Aorta (tissue), 5 donors: ENCODE results near the gene THOC6. TPM values are rescaled to one million over a fixed set of nuclear protein-coding genes. Genes with fewer than 3 reads are reported as not detected.

Experiments
- ATAC-seq: fragments of 200-7000 bp; cut with Tn5 transposase; one replicate; pipeline ENCODE4 v1.9.1; 2022; ENCODE audit warnings: moderate library complexity; ENCODE audit not compliant: low FRiP score
- DNase-seq, 2 donors: peaks; one replicate each; pipeline ENCODE4 v3.0.0-alpha.2; 2020
- H3K27ac ChIP-seq, 2 donors: one replicate each; pipeline ENCODE4 v1.5.1; 2013; ENCODE audit warnings: low read length in 2 of 2, mild to moderate bottlenecking in 2 of 2, moderate library complexity in 2 of 2, control low read depth in 1 of 2, inconsistent platforms in 1 of 2, low read depth in 1 of 2
- H3K27me3 ChIP-seq, 2 donors: one replicate each; pipeline ENCODE4 v1.6.1; 2013; ENCODE audit warnings: control low read depth in 1 of 2, low read length in 1 of 2, mild to moderate bottlenecking in 1 of 2, moderate library complexity in 1 of 2; ENCODE audit not compliant: insufficient read depth in 2 of 2, control insufficient read depth in 1 of 2
- H3K36me3 ChIP-seq, 2 donors: one replicate each; pipeline ENCODE4 v1.6.1; 2013; ENCODE audit warnings: control low read depth in 1 of 2, low read length in 1 of 2, mild to moderate bottlenecking in 1 of 2; ENCODE audit not compliant: insufficient read depth in 2 of 2, control insufficient read depth in 1 of 2
- H3K4me1 ChIP-seq, 2 donors: one replicate each; pipeline ENCODE4 v1.6.1; 2013; ENCODE audit warnings: low read length in 2 of 2, control low read depth in 1 of 2, mild to moderate bottlenecking in 1 of 2, moderate library complexity in 1 of 2; ENCODE audit not compliant: insufficient read depth in 2 of 2, control insufficient read depth in 1 of 2
- H3K4me3 ChIP-seq, 2 donors: one replicate each; pipeline ENCODE4 v1.5.1; 2013; ENCODE audit warnings: low read length in 2 of 2, control low read depth in 1 of 2, mild to moderate bottlenecking in 1 of 2
- H3K9me3 ChIP-seq: one replicate; pipeline ENCODE4 v1.6.1; 2013; ENCODE audit warnings: mild to moderate bottlenecking, low read length; ENCODE audit not compliant: control insufficient read depth
- WGBS, 2 donors: extraction: QIAGEN DNeasy Blood & Tissue Kit; methylation state at CpG; one replicate each; pipeline ENCODE4 v1.1.7; 2013; 5-methylcytosine and 5-hydroxymethylcytosine counted together
- intact Hi-C, 2 donors: fragments of 100-400 bp; cut with DNase I; formaldehyde crosslinking; loops; one replicate each; pipeline versions ENCODE4 v1.14.2 to v1.15.0; 2022
- long read RNA-seq, 2 donors: library from polyadenylated mRNA; unstranded; transcript quantifications; one replicate each; pipeline ENCODE4 v2.0.0, GENCODE V29; 2020 to 2021
- polyA plus RNA-seq, 2 donors: library from polyadenylated mRNA; stranded (reverse); fragments of 200-250 nt; gene quantifications; one replicate each; pipeline ENCODE4 v1.2.3, GENCODE V29; 2013
- total RNA-seq, 2 donors: library from RNA; stranded (reverse); fragmentation: NEBNext Ultra II Directional; extraction: Animal tissue kit (Norgen Biotek cat#: 25700); gene quantifications; one replicate each; pipeline ENCODE4 v1.2.1, GENCODE V29; 2021
- donor health status: healthy with polysubstance abuse.
- donor health status: Bipolar disorder and iron deficiency.
- donor health status: DM: no; HTN: no; CAD: no.
- donor health status: DM: no; HTN: no; CAD: no.
- donor health status: DM: yes; HTN: yes; CAD: no.

THOC6 gene
- total RNA-seq = 10 to 100 TPM; 18.9 to 29.8 TPM
- polyA plus RNA-seq = 10 to 100 TPM; 18.5 to 60.6 TPM
- long read RNA-seq, donor 1, transcript THOC6-202 (13 exons, 1,419 nt) = major isoform, 65 of 119 reads
- long read RNA-seq, donor 1, partial matches to known transcripts = 5 of 119 reads
- long read RNA-seq, donor 1, other reads (novel, unspliced or antisense) = 47 of 119 reads
- long read RNA-seq, donor 2, transcript THOC6-202 (13 exons, 1,419 nt) = major isoform, 6 of 12 reads
- long read RNA-seq, donor 2, partial matches to known transcripts = 0 of 12 reads
- long read RNA-seq, donor 2, other reads (novel, unspliced or antisense) = 6 of 12 reads

DNA sequence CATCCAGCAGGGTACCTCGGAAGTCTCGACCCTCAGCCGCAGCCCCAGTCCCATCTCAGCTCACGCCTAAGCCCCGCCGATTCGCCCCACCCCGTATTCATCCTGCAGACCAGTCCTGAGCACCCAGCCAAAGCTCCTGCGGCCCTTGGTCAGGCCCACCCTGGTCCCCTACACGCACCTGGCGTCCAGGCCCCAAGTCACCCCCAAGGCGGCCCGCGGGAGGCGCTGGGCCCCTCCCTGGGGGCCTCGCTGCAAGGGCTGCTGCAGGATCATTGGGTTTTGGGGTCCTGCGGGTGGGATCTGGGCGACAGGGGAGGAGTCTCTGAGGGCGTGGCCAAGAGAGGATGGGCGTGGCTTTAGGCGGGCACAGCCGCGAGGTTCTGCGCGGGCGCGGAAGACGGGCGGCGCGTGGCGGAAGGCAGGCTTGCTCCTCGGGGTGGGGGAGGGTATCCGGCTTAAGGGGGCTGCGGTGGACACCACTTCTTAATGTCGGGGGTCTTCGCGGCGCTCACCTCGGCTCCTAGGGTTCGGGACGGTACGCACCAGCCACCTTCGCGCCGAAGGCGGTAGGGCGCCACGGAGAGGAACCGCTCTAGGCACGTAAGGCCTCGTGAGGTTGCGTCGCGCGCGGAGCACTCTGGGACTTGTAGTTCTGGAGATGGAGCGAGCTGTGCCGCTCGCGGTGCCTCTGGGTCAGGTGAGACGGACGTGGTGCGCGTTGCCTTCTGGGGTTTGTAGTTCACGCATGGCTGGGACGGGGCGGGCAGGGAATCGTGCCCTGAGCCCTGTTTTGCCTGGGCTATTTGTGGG, at the start of gene THOC6, which contains the start of gene HCFC1R1:
THOC6 (plus strand) TSS at position 367 of the 810 bp plus-strand sequence; CDS start at position 659, 292 bp downstream.
HCFC1R1 (minus strand) TSS at position 274 of the 810 bp plus-strand sequence; CDS start at position 273, 1 bp downstream.
- no peaks in the 10 kb centered on the region for H3K4me1 ChIP-seq
- intact Hi-C loops = no loop called here
- WGBS, 2 donors = 0 to 1% methylated on average over 69 of the region's 69 CpGs
- H3K27me3 ChIP-seq = peaks cover 0 to 2% of the 10 kb centered on the region in 2 donors
- H3K9me3 ChIP-seq = no peaks in the 10 kb centered on the region
- ATAC-seq (peak; percentile 86), DNase-seq (peak; percentile 99)
- peak within 1 kb of the TSS; percentile 54 to 86 for H3K4me3 ChIP-seq
- H3K27ac ChIP-seq = peak within 1 kb of the TSS; percentile 96 to 98
- peaks cover 0 to 1% of the 10 kb centered on the region in 2 donors for H3K36me3 ChIP-seq

- WGBS, 2 donors = 91 to 94% methylated on average over 15 of the region's 15 CpGs
- intact Hi-C loops = no loop called here
- no peak for DNase-seq
These were observed 49.3 kb upstream of the THOC6 start for GRCh38 chr16:2974319-2975056.

DNA sequence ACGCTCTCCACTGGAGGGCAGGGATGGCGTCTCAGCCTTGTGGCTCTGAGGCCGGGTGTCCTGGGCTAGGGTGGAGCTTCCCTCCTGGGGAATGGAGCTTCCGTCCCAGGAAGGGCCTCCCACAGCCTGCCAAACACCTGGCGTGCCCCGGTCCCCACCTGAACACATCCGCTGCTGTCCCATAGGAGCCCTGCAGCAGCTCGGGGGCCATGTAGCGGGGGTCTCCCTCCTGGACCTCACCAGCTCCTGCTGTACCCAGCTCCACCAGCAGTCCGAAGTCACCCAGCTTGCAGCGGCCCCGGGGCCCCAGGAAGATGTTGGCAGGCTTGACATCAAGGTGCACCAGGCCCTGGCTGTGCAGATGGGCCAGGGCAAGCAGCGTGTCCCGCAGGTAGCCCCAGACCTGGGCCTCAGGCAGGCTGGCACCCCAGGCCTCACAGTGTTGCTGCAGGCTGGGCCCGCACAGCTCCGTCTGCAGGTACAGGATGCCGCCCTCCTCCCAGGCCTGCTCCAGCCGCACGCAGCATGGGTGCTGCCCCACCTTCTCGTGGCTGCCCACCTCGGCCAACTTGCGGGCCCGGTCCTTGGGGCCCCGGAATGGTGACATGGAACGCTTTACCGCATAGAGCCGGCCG, 48.6 kb upstream of the THOC6 start:
- whole genome bisulfite sequencing, 2 donors = 95% methylated on average over 28 of the region's 28 CpGs
- intact Hi-C loops = no loop called here
- Histone ChIP-seq H3K4me3 (no peak overlapping the region), H3K27me3 (no peaks in the 10 kb centered on the region), H3K36me3 (no peaks in the 10 kb centered on the region), H3K27ac (no peak overlapping the region), H3K9me3 (no peaks in the 10 kb centered on the region), H3K4me1 (no peaks in the 10 kb centered on the region)
- no peak for DNase-seq
- no peak for ATAC-seq

More at GRCh38 chr16:2974319-2975056, 49.3 kb upstream of the THOC6 start:
- Histone ChIP-seq H3K36me3 (no peaks in the 10 kb centered on the region), H3K4me3 (no peak overlapping the region), H3K4me1 (no peaks in the 10 kb centered on the region), H3K27me3 (no peaks in the 10 kb centered on the region), H3K27ac (no peak overlapping the region), H3K9me3 (no peaks in the 10 kb centered on the region)
- no peak for ATAC-seq

DNA sequence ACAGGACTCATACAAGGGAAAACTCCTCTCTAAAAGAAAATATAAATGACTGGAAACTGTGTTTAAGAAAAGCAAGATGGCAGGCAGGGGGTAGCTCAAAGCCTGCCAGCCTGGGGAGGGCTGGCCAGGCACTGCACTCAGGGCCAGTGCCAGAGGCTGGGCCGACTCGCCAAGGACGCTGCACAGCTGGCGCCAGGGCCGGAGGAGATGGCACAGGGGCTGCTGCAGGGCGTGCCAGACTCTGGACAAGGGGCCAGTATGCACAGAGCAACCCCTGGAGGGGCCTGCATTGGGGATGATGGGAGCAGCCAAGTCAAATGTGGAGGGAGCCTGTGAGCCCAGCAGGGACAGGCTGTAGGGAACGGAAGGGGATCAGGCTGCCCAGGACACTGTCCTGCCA, 47.6 kb upstream of the THOC6 start:
- Histone ChIP-seq H3K27me3 (no peaks in the 10 kb centered on the region), H3K9me3 (no peaks in the 10 kb centered on the region), H3K27ac (no peak overlapping the region), H3K4me3 (no peak overlapping the region), H3K36me3 (no peaks in the 10 kb centered on the region), H3K4me1 (no peaks in the 10 kb centered on the region)
- intact Hi-C loops = no loop called here
- DNase-seq (no peak), ATAC-seq (no peak)
- WGBS, 2 donors = 82 to 93% methylated on average over 7 of the region's 7 CpGs

DNA sequence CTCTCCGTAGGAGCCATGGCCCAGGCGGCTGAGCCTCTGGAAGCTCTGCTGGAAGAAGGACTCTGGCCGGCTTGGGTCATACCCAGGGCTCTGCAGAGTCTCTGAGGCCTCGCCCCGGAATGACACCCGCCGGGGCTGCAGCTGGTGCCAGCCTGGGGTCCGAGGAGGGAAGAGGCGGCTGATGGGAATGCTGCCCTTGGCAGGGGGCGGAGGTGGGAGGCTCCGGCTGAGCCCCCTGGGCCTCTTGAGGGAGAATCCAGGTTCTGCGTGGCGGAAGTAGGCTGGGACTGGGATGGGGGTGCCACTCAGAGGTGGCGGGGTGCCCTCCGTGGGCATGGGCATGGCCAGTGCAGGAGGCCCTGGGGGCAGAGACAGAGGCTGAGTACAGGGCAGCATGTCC, 47.2 kb upstream of the THOC6 start:
- no peak for DNase-seq
- Histone ChIP-seq H3K27me3 (no peaks in the 10 kb centered on the region), H3K4me3 (no peak overlapping the region), H3K36me3 (no peaks in the 10 kb centered on the region), H3K9me3 (no peaks in the 10 kb centered on the region), H3K27ac (no peak overlapping the region), H3K4me1 (no peaks in the 10 kb centered on the region)
- 93 to 95% methylated on average over 15 of the region's 15 CpGs for WGBS, 2 donors
- intact Hi-C loops = no loop called here
- ATAC-seq = no peak

GRCh38 chr16:2977440-2977839, 46.4 kb upstream of the THOC6 start:
- no peak overlapping the region for H3K4me3 ChIP-seq
- H3K36me3 ChIP-seq = no peaks in the 10 kb centered on the region
- no peak overlapping the region for H3K27ac ChIP-seq
- DNase-seq = no peak
- WGBS, 2 donors = 67 to 75% methylated on average over 6 of the region's 6 CpGs
- H3K9me3 ChIP-seq = no peaks in the 10 kb centered on the region
- no peaks in the 10 kb centered on the region for H3K27me3 ChIP-seq
- intact Hi-C loops = no loop called here
- no peaks in the 10 kb centered on the region for H3K4me1 ChIP-seq
- ATAC-seq = no peak

DNA sequence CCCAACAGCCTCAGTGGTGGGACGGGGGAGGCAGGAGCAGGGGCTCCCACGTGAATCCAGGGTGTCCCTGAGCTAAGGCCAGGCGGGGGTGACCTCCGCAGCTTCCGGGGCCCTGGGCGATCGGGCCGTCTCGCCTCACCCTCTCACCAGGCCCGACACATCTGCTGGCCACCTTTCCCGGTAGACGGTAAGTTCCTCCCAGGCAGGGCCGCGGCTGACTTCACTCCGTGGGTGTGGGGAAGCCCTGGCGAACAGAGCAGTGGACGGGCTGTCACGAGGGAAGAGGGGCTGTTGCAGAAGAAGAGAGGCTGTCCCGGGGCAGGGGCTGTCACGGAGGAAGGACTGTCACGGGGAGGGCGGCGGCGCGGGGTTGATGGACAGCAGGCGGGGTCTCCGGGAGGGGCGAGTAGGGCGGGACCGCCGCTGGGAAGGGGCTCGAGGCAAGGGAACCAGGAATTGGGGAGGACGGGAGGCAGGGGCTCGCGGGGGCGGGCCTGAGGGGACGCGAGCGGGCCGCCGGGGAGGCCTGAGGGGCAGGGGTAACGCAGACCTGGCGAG, 44.1 kb upstream of the THOC6 start:
- ATAC-seq (no peak), DNase-seq (peak in 1 of 2 donors; percentile 58)
- no peaks in the 10 kb centered on the region for H3K4me1 ChIP-seq
- H3K36me3 ChIP-seq = no peaks in the 10 kb centered on the region
- H3K4me3 ChIP-seq = no peak overlapping the region
- no peak overlapping the region for H3K27ac ChIP-seq
- intact Hi-C loops = no loop called here
- WGBS, 2 donors = 7% methylated on average over 34 to 43 of the region's 43 CpGs
- no peaks in the 10 kb centered on the region for H3K27me3 ChIP-seq
- no peaks in the 10 kb centered on the region for H3K9me3 ChIP-seq
